ENCODE measurements around the gene EIF4A2. TPM values are rescaled to one million over a fixed set of nuclear protein-coding genes. Genes with fewer than 3 reads are reported as not detected.
A peak's percentile ranks its signal among the peaks of the same experiment; 100 is the strongest.

The EIF4A2 gene
- total and polyA plus RNA-seq, 2 donors, result 528 to 727 TPM

- Histone ChIP-seq H3K4me1 (ENCODE audit: insufficient read depth) (no peaks in the 10 kb centered on the region), H3K36me3 (ENCODE audit: insufficient read depth) (no peaks in the 10 kb centered on the region), H3K27ac (ENCODE audit: low read depth) (no peak overlapping the region), H3K4me3 (ENCODE audit: low read depth, low read length) (peak overlapping the region; percentile 45)
- 4% methylated on average over 26 of the region's 26 CpGs for WGBS
- no peak for DNase-seq (ENCODE audit: extremely low spot score)
These were observed 11.1 kb upstream of the EIF4A2 start for GRCh38 chr3:186772281-186772694.

GRCh38 chr3:186772701-186773417, 10.5 kb upstream of the EIF4A2 start:
- WGBS, result 25% methylated on average over 28 of the region's 28 CpGs
- Histone ChIP-seq H3K36me3 (ENCODE audit: insufficient read depth) (no peaks in the 10 kb centered on the region), H3K4me1 (ENCODE audit: insufficient read depth) (no peaks in the 10 kb centered on the region), H3K27ac (ENCODE audit: low read depth) (no peak overlapping the region), H3K4me3 (ENCODE audit: low read depth, low read length) (peak overlapping the region; percentile 45)
- no peak for DNase-seq (ENCODE audit: extremely low spot score)

GRCh38 chr3:186775999-186776398, 7.4 kb upstream of the EIF4A2 start:
- WGBS, result 52% methylated on average over 8 of the region's 8 CpGs
- no peak for DNase-seq (ENCODE audit: extremely low spot score)
- Histone ChIP-seq H3K27ac (ENCODE audit: low read depth) (no peak overlapping the region), H3K4me3 (ENCODE audit: low read depth, low read length) (no peak overlapping the region), H3K36me3 (ENCODE audit: insufficient read depth) (no peaks in the 10 kb centered on the region), H3K4me1 (ENCODE audit: insufficient read depth) (no peaks in the 10 kb centered on the region)

GRCh38 chr3:186779204-186779603, 4.2 kb upstream of the EIF4A2 start:
- Histone ChIP-seq H3K4me1 (ENCODE audit: insufficient read depth) (no peaks in the 10 kb centered on the region), H3K27ac (ENCODE audit: low read depth) (no peak overlapping the region), H3K36me3 (ENCODE audit: insufficient read depth) (no peaks in the 10 kb centered on the region), H3K4me3 (ENCODE audit: low read depth, low read length) (no peak overlapping the region)
- WGBS, result 95% methylated on average over 5 of the region's 5 CpGs
- no peak for DNase-seq (ENCODE audit: extremely low spot score)

- Histone ChIP-seq H3K4me1 (ENCODE audit: insufficient read depth) (no peaks in the 10 kb centered on the region), H3K27ac (ENCODE audit: low read depth) (peak overlapping the region; percentile 98), H3K4me3 (ENCODE audit: low read depth, low read length) (peak overlapping the region; percentile 84), H3K36me3 (ENCODE audit: insufficient read depth) (peaks cover 6% of the 10 kb centered on the region)
- 3% methylated on average over 21 of the region's 21 CpGs for WGBS
- DNase-seq (ENCODE audit: extremely low spot score), result no peak
These were observed 777 bp upstream of the EIF4A2 start for GRCh38 chr3:186782542-186783057.

GRCh38 chr3:186783731-186784515, 546 bp downstream of the EIF4A2 start:
- DNase-seq (ENCODE audit: extremely low spot score), result peak; percentile 42
- H3K4me3 ChIP-seq (ENCODE audit: low read depth, low read length), result peak overlapping the region; percentile 84
- peak overlapping the region; percentile 98 for H3K27ac ChIP-seq (ENCODE audit: low read depth)
- peaks cover 11% of the 10 kb centered on the region for H3K36me3 ChIP-seq (ENCODE audit: insufficient read depth)
- WGBS, result under 1% methylated on average over 56 of the region's 56 CpGs
- no peaks in the 10 kb centered on the region for H3K4me1 ChIP-seq (ENCODE audit: insufficient read depth)

GRCh38 chr3:186784820-186785494, 1.6 kb downstream of the EIF4A2 start:
- peak overlapping the region; percentile 84 for H3K4me3 ChIP-seq (ENCODE audit: low read depth, low read length)
- 8% methylated on average over 7 of the region's 7 CpGs for WGBS
- H3K4me1 ChIP-seq (ENCODE audit: insufficient read depth), result no peaks in the 10 kb centered on the region
- no peak for DNase-seq (ENCODE audit: extremely low spot score)
- H3K36me3 ChIP-seq (ENCODE audit: insufficient read depth), result peaks cover 14% of the 10 kb centered on the region
- H3K27ac ChIP-seq (ENCODE audit: low read depth), result no peak overlapping the region

GRCh38 chr3:186785495-186786018, 2.2 kb downstream of the EIF4A2 start:
- Histone ChIP-seq H3K36me3 (ENCODE audit: insufficient read depth) (peaks cover 15% of the 10 kb centered on the region), H3K4me3 (ENCODE audit: low read depth, low read length) (peak overlapping the region; percentile 84), H3K27ac (ENCODE audit: low read depth) (no peak overlapping the region), H3K4me1 (ENCODE audit: insufficient read depth) (no peaks in the 10 kb centered on the region)
- DNase-seq (ENCODE audit: extremely low spot score), result no peak
- 25% methylated on average over 7 of the region's 7 CpGs for WGBS

GRCh38 chr3:186786922-186787321, 3.5 kb downstream of the EIF4A2 start:
- WGBS, result 65% methylated on average over 3 of the region's 3 CpGs
- no peak overlapping the region for H3K4me3 ChIP-seq (ENCODE audit: low read depth, low read length)
- no peak for DNase-seq (ENCODE audit: extremely low spot score)
- no peak overlapping the region for H3K27ac ChIP-seq (ENCODE audit: low read depth)
- H3K4me1 ChIP-seq (ENCODE audit: insufficient read depth), result no peaks in the 10 kb centered on the region
- H3K36me3 ChIP-seq (ENCODE audit: insufficient read depth), result peaks cover 15% of the 10 kb centered on the region

GRCh38 chr3:186787642-186788481, 4.5 kb downstream of the EIF4A2 start:
- H3K36me3 ChIP-seq (ENCODE audit: insufficient read depth), result peaks cover 15% of the 10 kb centered on the region
- no peak overlapping the region for H3K27ac ChIP-seq (ENCODE audit: low read depth)
- no peak overlapping the region for H3K4me3 ChIP-seq (ENCODE audit: low read depth, low read length)
- no peaks in the 10 kb centered on the region for H3K4me1 ChIP-seq (ENCODE audit: insufficient read depth)
- WGBS, result 81% methylated on average over 15 of the region's 15 CpGs
- DNase-seq (ENCODE audit: extremely low spot score), result no peak

- H3K36me3 ChIP-seq (ENCODE audit: insufficient read depth), result peaks cover 15% of the 10 kb centered on the region
- DNase-seq (ENCODE audit: extremely low spot score), result no peak
- no peak overlapping the region for H3K27ac ChIP-seq (ENCODE audit: low read depth)
- WGBS, result 49% methylated on average over 13 of the region's 13 CpGs
- H3K4me1 ChIP-seq (ENCODE audit: insufficient read depth), result no peaks in the 10 kb centered on the region
- H3K4me3 ChIP-seq (ENCODE audit: low read depth, low read length), result no peak overlapping the region
These were observed 5.3 kb downstream of the EIF4A2 start for GRCh38 chr3:186788482-186789370.

All from urinary bladder (tissue), 4 donors.